ENCODE data around the gene C4A.
"Not testable (repeated sequence)": the region's sequence is repeated elsewhere in the genome, so short reads cannot be mapped to it uniquely, and the experiment has no call there.

DNA sequence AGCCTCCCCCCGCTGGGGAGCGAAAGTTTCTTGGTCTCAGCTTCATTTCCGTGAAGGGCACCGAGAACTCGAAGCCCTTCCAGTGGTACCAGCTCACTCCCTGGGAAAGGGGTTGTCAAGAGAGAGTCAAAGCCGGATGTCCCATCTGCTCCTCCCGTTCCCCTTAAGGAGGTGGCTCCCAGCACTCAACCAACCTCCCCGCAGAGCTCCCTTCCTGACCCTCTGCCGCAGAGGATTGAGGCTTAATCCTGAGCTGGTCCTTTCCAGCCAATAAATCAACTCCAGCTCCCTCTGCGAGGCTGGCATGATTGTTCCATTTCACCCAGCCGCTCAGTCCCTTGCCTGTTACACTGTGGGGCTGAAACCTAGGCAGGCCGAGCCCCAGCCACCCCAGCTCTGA lies 26.8 kb downstream of the C4A start:
- TF ChIP-seq, protein P1, sequence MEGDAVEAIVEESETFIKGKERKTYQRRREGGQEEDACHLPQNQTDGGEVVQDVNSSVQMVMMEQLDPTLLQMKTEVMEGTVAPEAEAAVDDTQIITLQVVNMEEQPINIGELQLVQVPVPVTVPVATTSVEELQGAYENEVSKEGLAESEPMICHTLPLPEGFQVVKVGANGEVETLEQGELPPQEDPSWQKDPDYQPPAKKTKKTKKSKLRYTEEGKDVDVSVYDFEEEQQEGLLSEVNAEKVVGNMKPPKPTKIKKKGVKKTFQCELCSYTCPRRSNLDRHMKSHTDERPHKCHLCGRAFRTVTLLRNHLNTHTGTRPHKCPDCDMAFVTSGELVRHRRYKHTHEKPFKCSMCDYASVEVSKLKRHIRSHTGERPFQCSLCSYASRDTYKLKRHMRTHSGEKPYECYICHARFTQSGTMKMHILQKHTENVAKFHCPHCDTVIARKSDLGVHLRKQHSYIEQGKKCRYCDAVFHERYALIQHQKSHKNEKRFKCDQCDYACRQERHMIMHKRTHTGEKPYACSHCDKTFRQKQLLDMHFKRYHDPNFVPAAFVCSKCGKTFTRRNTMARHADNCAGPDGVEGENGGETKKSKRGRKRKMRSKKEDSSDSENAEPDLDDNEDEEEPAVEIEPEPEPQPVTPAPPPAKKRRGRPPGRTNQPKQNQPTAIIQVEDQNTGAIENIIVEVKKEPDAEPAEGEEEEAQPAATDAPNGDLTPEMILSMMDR (IDR thresholded peaks at IDR 0.05): not testable (repeated sequence)
- not testable (repeated sequence) for TF ChIP-seq POLR2AphosphoS5 (IDR thresholded peaks at IDR 0.05)
